ENCODE results near the gene VPS37C. TPM values are rescaled to one million over a fixed set of nuclear protein-coding genes. Genes with fewer than 3 reads are reported as not detected.

The VPS37C gene
- total RNA-seq, 3 donors from 2014 or later (not counting 1 experiment from before 2014, with no cell fraction given) = 6.4 to 6.9 (median 6.5) TPM

- H3K4me3 ChIP-seq (ENCODE audit: low read length) = no peak overlapping the region
- H3K27ac ChIP-seq (ENCODE audit: low read length) = no peak overlapping the region
- peaks cover 8 to 20% of the 10 kb centered on the region in 2 donors for H3K4me1 Mint-ChIP-seq
- H3K36me3 Mint-ChIP-seq = no peaks in the 10 kb centered on the region
- H3K4me1 ChIP-seq (ENCODE audit: control insufficient read depth, insufficient read depth, low read length) = peaks cover 27% of the 10 kb centered on the region
- no peak overlapping the region for H3K4me3 Mint-ChIP-seq
- TF ChIP-seq CTCF (IDR thresholded peaks at IDR 0.05) = no peak
- H3K27me3 Mint-ChIP-seq (ENCODE audit: low read depth in 2 of 2) = peaks cover 4 to 15% of the 10 kb centered on the region in 2 donors
- H3K36me3 ChIP-seq (ENCODE audit: control insufficient read depth, insufficient read depth, low read length) = no peaks in the 10 kb centered on the region
- no peaks in the 10 kb centered on the region for H3K9me3 ChIP-seq (ENCODE audit: control insufficient read depth, insufficient read depth, low read length)
- intact Hi-C loops (cut with micrococcal nuclease) = no loop called here
- H3K27ac Mint-ChIP-seq = peak overlapping the region in 1 of 2 donors; percentile 30
- H3K9me3 Mint-ChIP-seq = no peaks in the 10 kb centered on the region
- no peaks in the 10 kb centered on the region for H3K27me3 ChIP-seq (ENCODE audit: control insufficient read depth, insufficient read depth, low read length)
- 92% methylated on average over 9 of the region's 9 CpGs for WGBS (ENCODE audit: insufficient coverage)
- no peak for DNase-seq
- ATAC-seq = no peak
Measured at GRCh38 chr11:61090982-61091372, 70.2 kb downstream of the VPS37C start.

GRCh38 chr11:61090521-61090920 lies 70.7 kb downstream of the VPS37C start:
- Histone ChIP-seq H3K4me3 (ENCODE audit: low read length) (no peak overlapping the region), H3K9me3 (ENCODE audit: control insufficient read depth, insufficient read depth, low read length) (no peaks in the 10 kb centered on the region), H3K27me3 (ENCODE audit: control insufficient read depth, insufficient read depth, low read length) (no peaks in the 10 kb centered on the region), H3K27ac (ENCODE audit: low read length) (no peak overlapping the region), H3K36me3 (ENCODE audit: control insufficient read depth, insufficient read depth, low read length) (no peaks in the 10 kb centered on the region), H3K4me1 (ENCODE audit: control insufficient read depth, insufficient read depth, low read length) (peaks cover 27% of the 10 kb centered on the region)
- WGBS (ENCODE audit: insufficient coverage) = 93% methylated on average over 12 of the region's 12 CpGs
- peaks cover 4 to 11% of the 10 kb centered on the region in 2 donors for H3K27me3 Mint-ChIP-seq (ENCODE audit: low read depth in 2 of 2)
- DNase-seq = no peak
- ATAC-seq = no peak
- H3K36me3 Mint-ChIP-seq = no peaks in the 10 kb centered on the region
- H3K4me3 Mint-ChIP-seq = no peak overlapping the region
- no peak for TF ChIP-seq CTCF (IDR thresholded peaks at IDR 0.05)
- H3K9me3 Mint-ChIP-seq = no peaks in the 10 kb centered on the region
- peak overlapping the region in 1 of 2 donors; percentile 30 for H3K27ac Mint-ChIP-seq
- intact Hi-C loops (cut with micrococcal nuclease) = no loop called here
- H3K4me1 Mint-ChIP-seq = peaks cover 8 to 20% of the 10 kb centered on the region in 2 donors

GRCh38 chr11:61089806-61090491 lies 71.3 kb downstream of the VPS37C start:
- Mint-ChIP-seq H3K4me1 (peaks cover 6 to 16% of the 10 kb centered on the region in 2 donors), H3K27ac (no peak overlapping the region), H3K27me3 (ENCODE audit: low read depth in 2 of 2) (peaks cover 3 to 5% of the 10 kb centered on the region in 2 donors), H3K36me3 (no peaks in the 10 kb centered on the region), H3K9me3 (no peaks in the 10 kb centered on the region), H3K4me3 (no peak overlapping the region)
- no peak overlapping the region for H3K27ac ChIP-seq (ENCODE audit: low read length)
- peaks cover 27% of the 10 kb centered on the region for H3K4me1 ChIP-seq (ENCODE audit: control insufficient read depth, insufficient read depth, low read length)
- no peaks in the 10 kb centered on the region for H3K27me3 ChIP-seq (ENCODE audit: control insufficient read depth, insufficient read depth, low read length)
- no peaks in the 10 kb centered on the region for H3K36me3 ChIP-seq (ENCODE audit: control insufficient read depth, insufficient read depth, low read length)
- ATAC-seq = no peak
- intact Hi-C loops (cut with micrococcal nuclease) = no loop called here
- DNase-seq = no peak
- no peak overlapping the region for H3K4me3 ChIP-seq (ENCODE audit: low read length)
- 91% methylated on average over 12 of the region's 12 CpGs for WGBS (ENCODE audit: insufficient coverage)
- TF ChIP-seq CTCF (IDR thresholded peaks at IDR 0.05) = no peak
- no peaks in the 10 kb centered on the region for H3K9me3 ChIP-seq (ENCODE audit: control insufficient read depth, insufficient read depth, low read length)
